Kidney epithelial cell (primary cell): ENCODE data around the gene GATB. TPM values are rescaled to one million over a fixed set of nuclear protein-coding genes. Genes with fewer than 3 reads are reported as not detected.

ENCODE experiments used
- DNase-seq: peaks from one replicate; pipeline ENCODE4 v3.0.0-alpha.2; 2010; ENCODE audit warnings: low read depth
- H3K27me3 ChIP-seq: 2 replicates; pipeline ENCODE4 v1.6.0; 2011; ENCODE audit warnings: low read length; ENCODE audit not compliant: control insufficient read depth, insufficient read depth
- H3K36me3 ChIP-seq: 2 replicates; pipeline ENCODE4 v1.5.1; 2011; ENCODE audit warnings: low read length; ENCODE audit not compliant: control insufficient read depth, insufficient read depth
- H3K4me3 ChIP-seq: 2 replicates; pipeline ENCODE4 v1.5.1; 2011; ENCODE audit warnings: low read depth, mild to moderate bottlenecking, control low read depth, low read length
- total RNA-seq: library from RNA; depleted of rRNA; stranded (reverse); fragments of >200 nt; gene quantifications from 2 replicates; pipeline ENCODE4 v1.2.3, GENCODE V29; 2015
- TF ChIP-seq, protein P1 (sequence below): IDR thresholded peaks from 2 replicates; pipeline ENCODE4 v1.5.1; 2011; ENCODE audit warnings: mild to moderate bottlenecking, moderate library complexity, low read length, control low read depth, inconsistent platforms; ENCODE audit not compliant: insufficient read depth, poor library complexity, severe bottlenecking

Gene GATB
- total RNA-seq, 1 donor from 2014 or later: 39.4 TPM

DNA sequence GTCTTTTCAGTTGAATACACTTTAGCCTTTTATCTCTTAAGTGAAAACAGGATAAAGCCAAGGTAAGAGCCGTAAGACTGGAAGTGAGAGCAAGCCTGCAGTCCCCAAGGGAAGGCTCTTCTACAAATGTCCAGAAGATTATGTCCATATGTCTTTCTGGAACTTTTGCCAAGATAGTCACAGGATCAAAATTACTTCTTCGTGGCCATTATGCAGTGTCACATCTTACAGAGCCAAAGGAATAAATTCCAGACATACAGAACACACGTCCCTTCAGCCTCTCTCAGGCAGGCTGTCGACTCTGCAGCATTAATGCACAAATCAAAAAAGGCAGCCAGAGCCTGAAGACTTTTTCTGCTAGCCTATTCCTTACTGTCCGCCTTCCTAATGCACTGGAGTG is 10.9 kb upstream of the GATB start:
- no peak overlapping the region for H3K4me3 ChIP-seq

DNA sequence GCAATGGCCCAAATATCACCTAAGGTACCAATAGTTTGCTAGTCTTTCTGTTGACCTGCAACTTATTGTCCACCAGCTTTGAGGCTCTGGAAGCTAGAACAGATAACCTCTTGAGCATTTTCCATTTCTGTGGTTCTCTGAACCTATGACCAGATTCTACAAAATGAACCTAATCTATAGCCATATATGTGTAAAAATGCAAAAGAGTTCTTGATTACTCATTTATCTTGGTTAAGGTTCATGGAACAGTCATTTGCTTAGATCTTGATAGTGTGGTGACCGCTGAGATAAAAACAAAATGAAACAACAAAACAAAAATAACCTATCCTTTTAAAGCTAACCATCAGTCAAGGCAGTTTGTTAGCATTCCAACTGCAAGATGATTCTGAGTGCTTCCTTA is 9.3 kb upstream of the GATB start:
- no peaks in the 10 kb centered on the region for H3K36me3 ChIP-seq
- no peak overlapping the region for H3K4me3 ChIP-seq
- H3K27me3 ChIP-seq: peaks cover 3% of the 10 kb centered on the region
- DNase-seq: no peak
- TF ChIP-seq, protein P1, sequence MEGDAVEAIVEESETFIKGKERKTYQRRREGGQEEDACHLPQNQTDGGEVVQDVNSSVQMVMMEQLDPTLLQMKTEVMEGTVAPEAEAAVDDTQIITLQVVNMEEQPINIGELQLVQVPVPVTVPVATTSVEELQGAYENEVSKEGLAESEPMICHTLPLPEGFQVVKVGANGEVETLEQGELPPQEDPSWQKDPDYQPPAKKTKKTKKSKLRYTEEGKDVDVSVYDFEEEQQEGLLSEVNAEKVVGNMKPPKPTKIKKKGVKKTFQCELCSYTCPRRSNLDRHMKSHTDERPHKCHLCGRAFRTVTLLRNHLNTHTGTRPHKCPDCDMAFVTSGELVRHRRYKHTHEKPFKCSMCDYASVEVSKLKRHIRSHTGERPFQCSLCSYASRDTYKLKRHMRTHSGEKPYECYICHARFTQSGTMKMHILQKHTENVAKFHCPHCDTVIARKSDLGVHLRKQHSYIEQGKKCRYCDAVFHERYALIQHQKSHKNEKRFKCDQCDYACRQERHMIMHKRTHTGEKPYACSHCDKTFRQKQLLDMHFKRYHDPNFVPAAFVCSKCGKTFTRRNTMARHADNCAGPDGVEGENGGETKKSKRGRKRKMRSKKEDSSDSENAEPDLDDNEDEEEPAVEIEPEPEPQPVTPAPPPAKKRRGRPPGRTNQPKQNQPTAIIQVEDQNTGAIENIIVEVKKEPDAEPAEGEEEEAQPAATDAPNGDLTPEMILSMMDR: no peak

More for the DNA sequence above, 10.9 kb upstream of the GATB start:
- Histone ChIP-seq H3K36me3 (no peaks in the 10 kb centered on the region), H3K27me3 (peaks cover 3% of the 10 kb centered on the region)
- DNase-seq: no peak
- TF ChIP-seq, protein P1: no peak

DNA sequence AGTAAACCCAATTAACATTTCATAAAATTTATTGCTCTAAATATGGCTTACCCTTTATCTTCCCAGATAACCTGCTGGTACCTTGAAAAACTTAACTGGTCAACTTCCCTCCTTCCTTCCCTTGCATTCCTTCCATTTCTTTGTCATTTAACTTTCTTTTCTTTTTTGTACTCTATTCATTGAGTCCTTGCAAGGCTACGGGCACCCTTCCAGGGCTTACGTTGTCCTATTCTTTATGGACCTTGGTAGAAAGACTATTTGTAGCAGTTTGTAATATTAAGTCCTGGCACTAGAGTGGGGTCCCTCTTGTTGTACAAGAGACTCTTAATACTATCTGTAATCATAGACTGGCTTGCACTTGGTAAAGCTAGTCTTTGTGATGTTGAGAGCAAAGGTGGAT is 8.0 kb upstream of the GATB start:
- H3K4me3 ChIP-seq: no peak overlapping the region

DNA sequence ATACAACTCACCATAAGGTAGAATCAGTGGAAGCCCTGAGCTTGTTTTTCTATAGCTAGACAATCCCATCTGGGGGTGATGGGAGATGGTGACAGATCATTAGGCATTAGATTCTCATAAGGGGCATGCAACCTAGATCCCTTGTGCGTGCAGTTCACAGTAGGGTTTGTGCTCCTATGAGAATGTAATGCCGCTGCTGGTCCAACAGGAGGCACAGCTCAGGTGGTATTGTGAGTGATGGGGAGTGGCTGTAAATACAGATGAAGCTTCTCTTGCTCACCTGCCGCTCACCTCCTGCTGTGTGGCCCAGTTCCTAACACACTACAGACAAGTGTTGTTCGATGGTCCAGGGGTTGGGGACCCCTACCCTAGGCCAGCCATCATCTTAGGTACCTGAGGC is 5.9 kb upstream of the GATB start:
- H3K4me3 ChIP-seq: no peak overlapping the region
- no peaks in the 10 kb centered on the region for H3K36me3 ChIP-seq
- no peak for DNase-seq
- TF ChIP-seq, protein P1: no peak
- H3K27me3 ChIP-seq: peaks cover 1% of the 10 kb centered on the region

More for the DNA sequence above, 8.0 kb upstream of the GATB start:
- DNase-seq: no peak
- TF ChIP-seq, protein P1: no peak
- H3K36me3 ChIP-seq: no peaks in the 10 kb centered on the region
- H3K27me3 ChIP-seq: peaks cover 3% of the 10 kb centered on the region

DNA sequence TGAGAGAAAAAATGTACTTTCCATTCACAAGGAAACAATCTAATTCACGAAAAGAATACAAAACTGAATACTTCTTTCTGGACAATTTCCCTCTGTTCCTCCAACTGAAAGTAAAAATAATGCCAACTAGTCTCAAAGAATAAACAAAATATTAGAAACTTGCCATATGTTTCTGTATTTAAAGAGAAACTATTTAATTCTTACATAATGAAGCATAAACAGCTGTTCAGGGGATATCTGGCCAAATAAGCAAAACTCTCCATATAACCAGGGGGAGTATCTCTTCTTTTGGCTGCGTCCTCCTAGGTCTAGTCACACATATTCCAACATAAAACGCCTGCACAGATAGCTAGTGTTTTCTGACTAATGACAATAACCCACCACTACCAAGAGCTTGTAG is 805 bp downstream of the GATB start:
- TF ChIP-seq, protein P1: no peak

DNA sequence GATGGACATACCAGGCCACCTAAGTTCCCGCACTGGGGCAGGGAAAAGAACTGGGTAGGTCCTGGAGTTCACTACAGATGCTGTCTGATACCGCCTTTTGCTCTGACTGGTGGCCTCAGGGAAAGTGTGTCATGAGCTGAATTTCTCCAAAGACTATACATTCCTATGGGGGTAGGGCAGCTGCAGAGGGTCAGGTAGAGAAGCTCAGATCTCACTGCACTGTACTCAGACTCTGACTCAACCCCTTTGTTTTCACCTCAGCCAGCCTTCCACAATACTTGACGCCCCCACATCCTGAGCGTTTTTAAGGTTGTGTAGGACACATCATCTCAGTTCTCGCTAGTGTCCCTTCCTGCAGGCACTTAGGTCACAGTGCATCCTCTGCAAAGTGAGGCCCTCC is 7.8 kb downstream of the GATB start:
- H3K36me3 ChIP-seq: no peaks in the 10 kb centered on the region
- TF ChIP-seq, protein P1: no peak
- DNase-seq: no peak

More for the DNA sequence above, 805 bp downstream of the GATB start:
- no peak for DNase-seq
- Histone ChIP-seq H3K27me3 (no peaks in the 10 kb centered on the region), H3K4me3 (peak overlapping the region; percentile 96), H3K36me3 (no peaks in the 10 kb centered on the region)

More for the DNA sequence above, 7.8 kb downstream of the GATB start:
- no peak overlapping the region for H3K4me3 ChIP-seq
- no peaks in the 10 kb centered on the region for H3K27me3 ChIP-seq
